Naive thymus-derived CD4-positive, alpha-beta T cell (primary cell): ENCODE data around the gene THUMPD3. TPM values are rescaled to one million over a fixed set of nuclear protein-coding genes. Genes with fewer than 3 reads are reported as not detected.

Experiments
- polyA plus RNA-seq, 2 donors: library from polyadenylated mRNA; unstranded; fragments of 300-500 nt; fragmentation: Illumina TruSeq; gene quantifications; one replicate each; pipeline ENCODE4 v1.2.3, GENCODE V29; 2021
- total RNA-seq, 6 experiments: library from RNA in 5 of 6; stranded (reverse) in 5 of 6; gene quantifications; 1 replicate in 5 of 6; 2 replicates in 1 of 6; pipeline ENCODE4 v1.2.3 and lab custom pipeline; 2021 to 2026

Gene THUMPD3
- total and polyA plus RNA-seq, 7 experiments from 2014 or later = 24.1 to 54.8 (median 41.7) TPM

Other genes with a start within 250 kb of the THUMPD3 start
- gene SRGAP3, start 113.4 kb upstream of the THUMPD3 start, total RNA-seq = 1 to 10 TPM; 1.4 to 6.0 (median 4.8) TPM
- gene SRGAP3, start 113.4 kb upstream of the THUMPD3 start, polyA plus RNA-seq = 1 to 10 TPM; 1.7 to 2.3 TPM
- gene SETD5, start 34.6 kb downstream of the THUMPD3 start, total RNA-seq = 100 to 1,000 TPM; 120 to 157 (median 153) TPM
- gene SETD5, start 34.6 kb downstream of the THUMPD3 start, polyA plus RNA-seq = 10 to 100 TPM; 28.7 to 49.4 TPM
- not detected for gene LHFPL4, start 190.8 kb downstream of the THUMPD3 start, total RNA-seq
- gene LHFPL4, start 190.8 kb downstream of the THUMPD3 start, polyA plus RNA-seq = under 1 TPM; 0.08 to 0.13 TPM